ENCODE data around the gene TSPAN14. TPM values are rescaled to one million over a fixed set of nuclear protein-coding genes. Genes with fewer than 3 reads are reported as not detected.

TSPAN14 gene
- total RNA-seq, 2 experiments from 2014 or later: 43.9 to 45.5 TPM

GRCh38 chr10:80462981-80463741, 9.1 kb downstream of the TSPAN14 start:
- Mint-ChIP-seq H3K4me3 (peak overlapping the region; percentile 71), H3K27me3 (no peaks in the 10 kb centered on the region), H3K27ac (peak overlapping the region; percentile 97), H3K9me3 (no peaks in the 10 kb centered on the region), H3K4me1 (ENCODE audit: low read depth) (peaks cover 96% of the 10 kb centered on the region), H3K36me3 (ENCODE audit: low read depth) (peaks cover 23% of the 10 kb centered on the region)
- POLR2A ChIA-PET: interaction anchor here (0.8 to 16.7 kb wide), 8 partner anchors 8 to 259 kb away, joined by 3 to 223 read pairs (median 10); no protein-coding TSS in a partner anchor
- CTCF ChIA-PET: interaction anchor here (1.8 to 37.8 kb wide), 4 partner anchors 8 to 44 kb away, joined by 3 to 1114 read pairs (median 50); no protein-coding TSS in a partner anchor
- intact Hi-C loops (cut with micrococcal nuclease): no loop called here
- no peak for TF ChIP-seq CTCF (IDR thresholded peaks at IDR 0.05)
- DNase-seq (peak; percentile 32), ATAC-seq (peak; percentile 34)

GRCh38 chr10:80463868-80464267, 9.8 kb downstream of the TSPAN14 start:
- POLR2A ChIA-PET: interaction anchor here (0.8 to 16.7 kb wide), 7 partner anchors 9 to 260 kb away, joined by 3 to 223 read pairs (median 3); no protein-coding TSS in a partner anchor
- ATAC-seq (no peak), DNase-seq (peak; percentile 29)
- Mint-ChIP-seq H3K27ac (peak overlapping the region; percentile 97), H3K4me1 (ENCODE audit: low read depth) (peaks cover 94% of the 10 kb centered on the region), H3K36me3 (ENCODE audit: low read depth) (peaks cover 24% of the 10 kb centered on the region), H3K27me3 (no peaks in the 10 kb centered on the region), H3K4me3 (peak overlapping the region; percentile 71), H3K9me3 (no peaks in the 10 kb centered on the region)
- no peak for TF ChIP-seq CTCF (IDR thresholded peaks at IDR 0.05)
- CTCF ChIA-PET: interaction anchor here (1.3 to 37.8 kb wide), 6 partner anchors 8 to 86 kb away, joined by 3 to 1114 read pairs (median 21); no protein-coding TSS in a partner anchor
- intact Hi-C loops (cut with micrococcal nuclease): no loop called here

GRCh38 chr10:80464557-80465450, 10.7 kb downstream of the TSPAN14 start:
- Mint-ChIP-seq H3K4me1 (ENCODE audit: low read depth) (peaks cover 94% of the 10 kb centered on the region), H3K27me3 (no peaks in the 10 kb centered on the region), H3K4me3 (peak overlapping the region; percentile 71), H3K36me3 (ENCODE audit: low read depth) (peaks cover 30% of the 10 kb centered on the region), H3K27ac (peak overlapping the region; percentile 97), H3K9me3 (no peaks in the 10 kb centered on the region)
- no peak for TF ChIP-seq CTCF (IDR thresholded peaks at IDR 0.05)
- DNase-seq (peak; percentile 60), ATAC-seq (no peak)
- ChIA-PET POLR2A (interaction anchor here (1.1 to 16.7 kb wide), 8 partner anchors 8 to 62 kb away, joined by 3 to 223 read pairs (median 11); partner anchors contain the start of gene TSPAN14), CTCF (interaction anchor here (1.3 to 37.8 kb wide), 6 partner anchors 7 to 87 kb away, joined by 3 to 1114 read pairs (median 21); no protein-coding TSS in a partner anchor)
- intact Hi-C loops (cut with micrococcal nuclease): no loop called here

DNA sequence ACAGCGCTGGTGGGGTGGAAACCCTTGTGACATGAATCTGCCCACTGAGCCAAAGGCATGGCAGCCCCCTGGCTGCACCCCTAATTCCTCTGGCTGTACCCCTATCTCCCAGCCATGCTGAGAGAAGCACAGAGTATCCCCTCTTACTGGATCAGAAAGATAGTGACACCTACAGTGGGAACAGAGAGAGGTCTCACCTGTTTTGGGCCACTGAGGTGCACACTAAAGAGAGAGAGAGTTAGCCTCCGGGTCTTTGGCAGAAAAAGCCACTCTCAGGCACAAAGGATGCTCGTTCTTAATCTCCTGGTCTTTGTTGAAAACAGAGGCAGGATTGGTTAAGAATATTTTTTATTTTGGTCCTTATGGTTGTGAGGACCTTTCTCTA, 11.3 kb downstream of the TSPAN14 start:
- intact Hi-C loops (cut with micrococcal nuclease): no loop called here
- no peaks in the 10 kb centered on the region for H3K9me3 Mint-ChIP-seq
- peak; percentile 1 for ATAC-seq
- peak overlapping the region; percentile 71 for H3K4me3 Mint-ChIP-seq
- H3K27ac Mint-ChIP-seq: peak overlapping the region; percentile 97
- ChIA-PET POLR2A (interaction anchor here (1.6 to 16.7 kb wide), 5 partner anchors 9 to 23 kb away, joined by 3 to 223 read pairs (median 7); partner anchors contain the start of gene TSPAN14), CTCF (interaction anchor here (0.9 to 37.8 kb wide), 7 partner anchors 8 to 88 kb away, joined by 3 to 1114 read pairs (median 13); no protein-coding TSS in a partner anchor)
- H3K27me3 Mint-ChIP-seq: no peaks in the 10 kb centered on the region
- peaks cover 92% of the 10 kb centered on the region for H3K4me1 Mint-ChIP-seq (ENCODE audit: low read depth)
- H3K36me3 Mint-ChIP-seq (ENCODE audit: low read depth): peaks cover 36% of the 10 kb centered on the region
- no peak for DNase-seq
- TF ChIP-seq CTCF (IDR thresholded peaks at IDR 0.05): no peak
